GM10248 (cell line): Measurements from ENCODE around the gene LMO2.
"Not testable (repeated sequence)": the region's sequence is repeated elsewhere in the genome, so short reads cannot be mapped to it uniquely, and the experiment has no call there.

Source experiments
- CTCF ChIA-PET: fragments of 300-600 bp; sonication (Branson Sonifier 250); formaldehyde crosslinking; extraction: SDS; loops from one replicate; lab custom pipeline; 2021; ENCODE audit warnings: antibody characterized with exemption; lab: Yijun Ruan, JAX
- POLR2A ChIA-PET: fragments of 350-650 bp; sonication (Branson Sonifier 250); formaldehyde crosslinking; extraction: SDS; loops from one replicate; lab custom pipeline; 2020; ENCODE audit warnings: antibody characterized with exemption; lab: Yijun Ruan, JAX
- DNase-seq: peaks from one replicate; pipeline ENCODE4 v3.0.0; 2012; ENCODE audit errors: extremely low spot score
- CTCF ChIP-seq: IDR thresholded peaks from 2 replicates; pipeline ENCODE4 v1.5.1; 2012; ENCODE audit warnings: mild to moderate bottlenecking, low read depth; ENCODE audit errors: extremely low read depth, missing control alignments, control extremely low read depth

The LMO2 gene

DNA sequence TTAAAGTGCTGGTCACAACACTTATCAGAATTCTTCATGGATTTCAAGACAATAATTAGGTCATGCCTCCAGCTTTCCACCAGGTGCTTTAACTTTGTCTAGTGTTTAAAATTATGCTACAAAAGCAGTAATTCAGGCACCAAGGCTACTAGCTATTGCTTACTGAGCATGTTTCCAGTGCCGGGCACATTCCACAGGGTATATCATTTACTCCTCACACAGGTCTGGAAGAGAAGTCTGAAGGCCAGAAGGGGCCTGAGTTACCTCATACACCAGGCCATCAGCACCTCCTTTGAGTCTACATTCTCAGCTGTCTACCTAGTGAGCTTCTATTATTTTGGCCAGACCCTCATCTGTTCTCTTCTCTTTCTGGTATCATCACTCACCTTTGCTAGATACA is 41.7 kb upstream of the LMO2 start:
- ChIA-PET CTCF (interaction anchor here (0.8 to 2.7 kb wide), 7 partner anchors 10 to 76 kb away, joined by 3 to 11 read pairs (median 4); no protein-coding TSS in a partner anchor), POLR2A (no interaction called here)
- no peak for DNase-seq
- TF ChIP-seq CTCF, result no peak

DNA sequence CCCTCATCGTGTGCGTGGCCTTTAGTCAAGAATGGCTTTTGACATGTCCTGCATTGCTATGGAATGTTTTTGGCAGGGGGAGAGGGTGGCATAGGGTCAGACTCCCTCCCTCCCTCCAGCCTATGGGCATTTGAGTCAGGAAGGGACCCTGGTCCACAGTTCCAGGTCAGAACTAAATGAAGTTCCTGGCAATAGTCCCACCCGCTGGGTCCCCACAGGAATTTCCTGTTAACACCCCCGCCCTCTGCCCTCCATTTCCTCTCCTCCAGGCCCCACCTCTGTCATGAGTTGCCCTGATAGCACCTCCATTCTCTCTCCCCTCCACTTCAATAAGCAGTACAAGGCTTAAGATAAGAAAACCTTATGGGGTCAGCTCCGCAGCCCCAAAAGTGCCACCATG is 40.8 kb upstream of the LMO2 start:
- ChIA-PET CTCF (interaction anchor here (2.7 kb wide), 1 partner anchor 13 kb away, joined by 11 read pairs; no protein-coding TSS in a partner anchor), POLR2A (no interaction called here)
- TF ChIP-seq CTCF, result no peak
- DNase-seq, result no peak

- POLR2A ChIA-PET, DNase-seq: not testable (repeated sequence)
- CTCF ChIA-PET, result interaction anchor here (1.8 kb wide), 3 partner anchors 14 to 56 kb away, joined by 4 to 5 read pairs (median 4); no protein-coding TSS in a partner anchor
Observed at GRCh38 chr11:33931739-33932366, 40.0 kb upstream of the LMO2 start.

DNA sequence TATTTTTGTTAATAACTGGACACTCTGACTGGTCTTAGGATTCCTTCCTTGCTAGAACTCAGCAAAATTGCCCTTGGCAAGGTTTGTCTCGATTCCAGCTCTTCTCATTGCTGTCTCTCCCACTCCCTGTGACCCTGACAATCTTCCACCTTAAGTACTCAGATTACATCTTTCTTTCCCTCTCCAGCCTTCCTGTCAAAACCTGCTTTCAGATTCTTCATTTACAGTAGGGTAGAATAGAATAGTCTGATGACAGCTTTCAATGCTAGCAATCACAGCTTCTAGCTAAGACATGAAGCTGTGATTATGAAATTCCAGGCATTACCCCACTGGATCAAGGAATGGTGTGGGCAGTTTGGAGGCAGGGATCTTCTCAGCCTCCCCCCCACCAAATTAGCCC is 39.2 kb upstream of the LMO2 start:
- ChIA-PET POLR2A (no interaction called here), CTCF (interaction anchor here (1.5 to 2.9 kb wide), 5 partner anchors 9 to 57 kb away, joined by 4 to 10 read pairs (median 4); no protein-coding TSS in a partner anchor)
- no peak for DNase-seq
- TF ChIP-seq CTCF, result no peak

GRCh38 chr11:33930317-33931021 is 38.6 kb upstream of the LMO2 start:
- no peak for TF ChIP-seq CTCF
- DNase-seq, result no peak
- ChIA-PET POLR2A (no interaction called here), CTCF (interaction anchor here (1.1 to 2.9 kb wide), 7 partner anchors 10 to 57 kb away, joined by 3 to 10 read pairs (median 4); no protein-coding TSS in a partner anchor)

- POLR2A ChIA-PET, result no interaction called here
- no peak for TF ChIP-seq CTCF
Observed at GRCh38 chr11:33928564-33928963, 36.7 kb upstream of the LMO2 start.

More at GRCh38 chr11:33928564-33928963, 36.7 kb upstream of the LMO2 start:
- no peak for DNase-seq
- CTCF ChIA-PET, result interaction anchor here (1.1 to 2.9 kb wide), 3 partner anchors 9 to 17 kb away, joined by 3 to 10 read pairs (median 3); no protein-coding TSS in a partner anchor
